ENCODE measurements around the gene TPK1.
"Not testable (repeated sequence)": the region's sequence is repeated elsewhere in the genome, so short reads cannot be mapped to it uniquely, and the experiment has no call there.

GRCh38 chr7:144418931-144419330 lies 416.9 kb downstream of the TPK1 start:
- TF ChIP-seq POLR2AphosphoS5 (IDR thresholded peaks at IDR 0.05; ENCODE audit: borderline replicate concordance, low read depth, low read length); EZH2 (IDR thresholded peaks at IDR 0.05); FOXP2 (optimal IDR thresholded peaks at IDR 0.05; ENCODE audit: control extremely low read depth, extremely low read length, insufficient read depth): not testable (repeated sequence)
